Measurements from ENCODE around the gene ASTN1.

- no peak for TF ChIP-seq POLR2AphosphoS5 (IDR thresholded peaks at IDR 0.05; ENCODE audit: borderline replicate concordance, low read depth, low read length)
- TF ChIP-seq EZH2 (IDR thresholded peaks at IDR 0.05) = no peak
- no peak for TF ChIP-seq FOXP2 (optimal IDR thresholded peaks at IDR 0.05; ENCODE audit: control extremely low read depth, extremely low read length, insufficient read depth)
Measured at GRCh38 chr1:176897350-176898236, 266.9 kb downstream of the ASTN1 start.
